Ureter (tissue), 1 donor: Measurements from ENCODE around the gene SCAP. TPM values are rescaled to one million over a fixed set of nuclear protein-coding genes. Genes with fewer than 3 reads are reported as not detected.
"Not testable (repeated sequence)": the region's sequence is repeated elsewhere in the genome, so short reads cannot be mapped to it uniquely, and the experiment has no call there.

Experiments
- DNase-seq: peaks from one replicate; pipeline ENCODE4 v3.0.0-alpha.2; 2020; ENCODE audit warnings: low spot score
- total RNA-seq: library from RNA; stranded (reverse); gene quantifications from one replicate; pipeline ENCODE4 v1.2.4, GENCODE V29; 2023
- donor health status: DM: yes; HTN: yes; CAD: no.

Gene SCAP
- total RNA-seq, 1 donor from 2014 or later: 139 TPM

GRCh38 chr3:47480267-47480666 is 4.5 kb upstream of the SCAP start:
- not testable (repeated sequence) for DNase-seq

- DNase-seq: no peak
Observed at GRCh38 chr3:47479826-47480160, 4.1 kb upstream of the SCAP start.

- no peak for DNase-seq
Observed at GRCh38 chr3:47478022-47478421, 2.3 kb upstream of the SCAP start.

GRCh38 chr3:47476644-47477199 is 981 bp upstream of the SCAP start:
- no peak for DNase-seq

GRCh38 chr3:47476330-47476626 is 537 bp upstream of the SCAP start:
- DNase-seq: no peak

GRCh38 chr3:47475029-47475569 is 642 bp downstream of the SCAP start:
- peak; percentile 47 for DNase-seq

GRCh38 chr3:47473391-47473790 is 2.4 kb downstream of the SCAP start:
- no peak for DNase-seq

- no peak for DNase-seq
Observed at GRCh38 chr3:47469616-47470015, 6.1 kb downstream of the SCAP start.

GRCh38 chr3:47468315-47468714 is 7.4 kb downstream of the SCAP start:
- DNase-seq: not testable (repeated sequence)

- DNase-seq: no peak
Observed at GRCh38 chr3:47464588-47464987, 11.2 kb downstream of the SCAP start.

GRCh38 chr3:47459534-47460085 is 16.1 kb downstream of the SCAP start:
- not testable (repeated sequence) for DNase-seq

GRCh38 chr3:47456984-47457383 is 18.8 kb downstream of the SCAP start:
- no peak for DNase-seq

GRCh38 chr3:47455806-47456452 is 19.8 kb downstream of the SCAP start:
- DNase-seq: no peak

GRCh38 chr3:47452453-47453215 is 23.1 kb downstream of the SCAP start:
- DNase-seq: no peak

GRCh38 chr3:47444103-47444502 is 31.6 kb downstream of the SCAP start:
- no peak for DNase-seq

GRCh38 chr3:47443611-47443995 is 32.1 kb downstream of the SCAP start:
- DNase-seq: no peak

GRCh38 chr3:47441796-47442551 is 33.8 kb downstream of the SCAP start:
- DNase-seq: no peak

- DNase-seq: no peak
Observed at GRCh38 chr3:47440131-47440530, 35.6 kb downstream of the SCAP start.

GRCh38 chr3:47436180-47436579 is 39.6 kb downstream of the SCAP start:
- DNase-seq: peak; percentile 4

- peak; percentile 36 for DNase-seq
Observed at GRCh38 chr3:47434849-47435248, 40.9 kb downstream of the SCAP start.

GRCh38 chr3:47433796-47434195 is 41.9 kb downstream of the SCAP start:
- peak; percentile 59 for DNase-seq

GRCh38 chr3:47432673-47433072 is 43.1 kb downstream of the SCAP start:
- peak; percentile 3 for DNase-seq
